GM19372 (cell line): ENCODE data around the gene CZIB.
A peak's percentile ranks its signal among the peaks of the same experiment; 100 is the strongest.

ENCODE experiments used
- ATAC-seq: cut with Tn5 transposase; IDR thresholded peaks from one replicate; pipeline ENCODE4 v1.9.1; 2021; ENCODE audit warnings: mild to moderate bottlenecking, low read depth, moderate library complexity; ENCODE audit not compliant: unreplicated experiment

The CZIB gene

DNA sequence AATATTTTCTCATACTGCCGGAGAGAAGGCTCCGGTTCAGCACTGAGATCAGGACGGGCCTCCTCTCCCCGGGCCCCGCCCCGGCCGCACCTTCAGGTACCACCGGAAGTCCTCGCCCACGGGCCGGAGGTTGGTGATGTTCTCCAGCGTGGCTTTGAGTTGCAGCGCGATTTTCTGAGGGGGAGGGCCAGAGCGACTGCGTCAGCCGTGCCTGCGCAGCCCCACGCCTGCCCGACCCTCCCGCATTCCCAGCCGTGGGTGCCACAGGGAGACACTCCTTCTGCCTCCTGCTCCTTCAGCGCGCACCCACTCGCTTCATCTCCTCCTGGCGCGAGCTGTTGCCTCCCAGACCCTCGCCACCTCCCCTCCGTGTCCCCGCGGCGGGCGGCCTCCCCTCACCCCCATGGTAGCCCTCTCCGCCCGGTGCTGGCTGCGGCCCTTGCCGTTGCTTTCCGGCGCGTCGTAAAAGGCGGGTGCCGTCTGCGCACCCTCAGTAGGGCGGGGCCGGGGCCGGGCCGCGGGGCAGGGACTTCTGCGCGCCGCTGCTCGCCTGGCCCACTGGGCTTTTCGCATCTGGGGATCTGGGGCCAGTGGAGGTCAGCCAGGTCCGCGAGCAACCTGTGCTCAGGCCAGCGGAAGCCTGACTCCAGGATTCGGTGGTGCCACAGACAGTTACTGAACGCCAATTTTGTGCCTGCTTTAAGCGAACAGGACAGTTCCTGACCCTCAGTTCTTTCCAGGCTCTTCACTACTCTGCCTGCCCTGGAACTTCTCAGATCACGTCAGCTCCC, at the start of gene CZIB:
Gene CZIB (minus strand): TSS at position 464 of the 791 bp plus-strand sequence. CDS start 59 bp downstream, at position 405.
- peak; percentile 92 for ATAC-seq

DNA sequence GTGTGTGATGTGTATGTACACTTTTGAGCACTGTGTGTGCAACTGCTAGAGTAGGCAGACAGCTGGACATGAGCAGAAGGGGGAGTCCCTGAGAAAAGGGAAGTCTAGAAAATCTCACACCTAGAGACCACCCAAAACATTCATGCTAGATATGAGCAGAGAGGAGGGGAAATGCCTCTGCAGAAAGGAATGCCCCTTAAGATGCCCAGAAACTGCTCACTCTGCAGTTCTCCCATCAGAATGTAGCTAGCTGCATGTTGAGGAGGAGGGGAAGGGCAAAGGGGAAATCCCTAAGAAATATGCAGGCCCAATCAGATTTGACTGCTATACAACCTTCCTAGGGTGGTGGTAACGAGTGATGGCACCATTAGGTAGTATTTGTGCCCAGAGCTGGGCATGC, 49.7 kb upstream of the CZIB start:
- no peak for ATAC-seq

DNA sequence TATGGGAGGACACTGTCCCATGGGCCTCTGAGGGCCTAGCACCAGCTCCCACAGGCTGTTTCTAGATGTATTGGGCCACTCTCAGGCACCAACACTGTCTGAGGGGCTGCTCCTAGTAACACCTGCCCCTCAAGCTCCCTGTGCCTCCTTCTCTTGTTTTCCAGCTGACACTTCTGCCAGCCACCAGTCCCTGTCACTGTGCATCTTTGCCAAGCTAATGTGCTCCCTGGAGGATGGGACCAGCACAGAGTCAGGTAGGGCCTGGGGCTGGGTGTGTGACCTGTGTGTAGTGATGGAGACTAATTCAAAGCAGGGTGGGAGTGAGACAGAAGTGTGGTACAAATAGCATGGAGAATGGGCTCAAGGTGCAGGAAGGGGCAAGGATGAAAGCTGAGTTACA, 47.3 kb upstream of the CZIB start:
- no peak for ATAC-seq

- ATAC-seq: no peak
Observed at GRCh38 chr1:53266038-53266437, 45.6 kb upstream of the CZIB start.

DNA sequence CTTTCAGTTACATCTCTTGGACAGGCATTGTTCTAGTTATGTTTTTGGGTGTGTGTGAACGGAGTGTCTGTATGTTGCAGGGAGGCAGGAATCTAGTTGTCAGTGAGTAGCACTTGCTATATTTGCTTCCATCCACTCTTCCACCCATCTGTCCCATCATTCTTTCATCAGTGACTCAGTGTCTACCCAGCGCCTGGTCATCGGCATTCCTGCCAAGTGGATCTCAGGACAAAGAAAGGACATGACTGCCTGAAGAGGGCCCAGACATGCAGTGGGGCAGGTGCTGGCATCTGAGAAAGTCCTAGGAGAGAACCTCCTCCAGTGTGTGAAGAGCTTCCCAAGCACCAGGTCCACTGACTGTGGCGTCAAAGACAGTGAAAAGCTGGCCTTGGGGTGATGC, 45.1 kb upstream of the CZIB start:
- ATAC-seq: no peak

GRCh38 chr1:53264048-53264447, 43.6 kb upstream of the CZIB start:
- ATAC-seq: no peak

DNA sequence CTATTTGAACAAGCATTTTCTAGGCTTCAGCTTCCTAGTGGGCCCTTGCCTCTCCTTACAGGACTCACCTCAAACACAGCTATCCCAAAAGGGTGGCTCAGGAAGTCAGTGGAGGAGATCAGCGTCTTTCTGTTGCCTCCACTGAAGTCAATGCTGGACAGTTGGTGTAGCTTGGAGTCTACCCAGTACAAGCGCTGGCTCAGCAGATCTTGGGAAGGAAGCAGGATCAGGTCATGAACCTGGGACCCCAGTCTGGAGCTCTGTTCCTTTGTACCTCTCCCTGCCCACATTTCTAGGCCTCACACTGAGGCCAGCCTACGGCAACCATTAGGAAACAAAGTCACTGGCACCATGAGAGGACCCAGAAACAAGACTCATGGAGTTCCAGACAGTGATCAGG, 41.6 kb upstream of the CZIB start:
- ATAC-seq: no peak

DNA sequence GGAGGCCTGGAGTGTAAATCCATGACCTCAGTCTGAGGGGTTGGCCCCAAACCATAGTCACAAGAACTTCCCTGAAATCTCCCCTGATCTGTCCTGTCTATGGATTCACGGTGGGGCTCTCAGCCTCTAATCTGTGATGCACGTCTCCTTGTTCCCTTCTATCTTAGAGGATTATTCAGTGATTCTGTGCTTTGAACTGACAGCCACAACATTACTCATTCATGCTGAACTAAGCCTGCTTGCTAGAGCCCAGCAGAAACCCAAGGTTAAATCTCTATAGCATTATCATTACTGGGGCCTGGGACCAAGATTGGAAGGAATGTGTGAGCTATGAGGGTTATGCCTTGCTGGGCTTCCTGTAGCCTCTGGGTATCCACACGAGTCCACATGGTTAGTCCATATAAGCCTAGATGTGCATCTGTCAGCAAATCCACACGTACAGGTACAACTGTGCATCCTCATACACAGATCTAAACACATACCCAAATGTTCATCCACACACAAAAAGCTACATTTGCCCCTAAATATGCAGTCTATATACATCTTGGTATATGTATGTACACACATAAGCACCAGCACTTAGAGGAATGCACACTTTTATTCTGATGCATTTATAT, 40.3 kb upstream of the CZIB start:
- no peak for ATAC-seq

GRCh38 chr1:53259932-53260331, 39.5 kb upstream of the CZIB start:
- no peak for ATAC-seq

GRCh38 chr1:53258216-53258615, 37.8 kb upstream of the CZIB start:
- no peak for ATAC-seq

DNA sequence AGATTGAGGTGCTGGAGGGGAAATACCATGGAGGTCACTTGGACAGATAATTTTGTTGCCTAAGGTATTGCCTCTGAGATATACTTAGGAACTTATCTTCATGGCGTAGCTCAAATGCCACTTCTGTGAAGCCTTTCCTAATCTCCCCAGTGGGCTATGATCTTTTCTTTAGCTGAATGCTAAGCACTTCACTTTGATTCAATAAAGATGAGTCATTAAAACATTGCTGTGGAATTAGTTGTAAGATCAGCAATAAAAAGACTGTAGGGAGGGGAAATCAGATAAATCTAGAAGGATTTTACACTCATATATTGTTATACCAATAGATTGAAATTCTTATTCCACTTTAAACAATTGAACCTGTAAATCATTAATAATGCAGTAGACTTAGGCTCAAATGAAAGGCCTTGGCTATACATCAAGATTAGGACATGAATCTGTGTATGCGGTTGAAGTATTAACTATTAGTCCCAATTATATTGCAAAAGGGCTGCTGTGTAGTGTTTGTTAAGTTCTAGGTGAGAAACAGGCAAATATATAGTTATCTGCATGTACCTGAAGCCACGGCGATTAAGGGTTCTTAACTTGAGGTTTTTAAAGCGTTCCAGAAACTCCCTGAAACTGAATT, 37.1 kb upstream of the CZIB start:
- no peak for ATAC-seq

DNA sequence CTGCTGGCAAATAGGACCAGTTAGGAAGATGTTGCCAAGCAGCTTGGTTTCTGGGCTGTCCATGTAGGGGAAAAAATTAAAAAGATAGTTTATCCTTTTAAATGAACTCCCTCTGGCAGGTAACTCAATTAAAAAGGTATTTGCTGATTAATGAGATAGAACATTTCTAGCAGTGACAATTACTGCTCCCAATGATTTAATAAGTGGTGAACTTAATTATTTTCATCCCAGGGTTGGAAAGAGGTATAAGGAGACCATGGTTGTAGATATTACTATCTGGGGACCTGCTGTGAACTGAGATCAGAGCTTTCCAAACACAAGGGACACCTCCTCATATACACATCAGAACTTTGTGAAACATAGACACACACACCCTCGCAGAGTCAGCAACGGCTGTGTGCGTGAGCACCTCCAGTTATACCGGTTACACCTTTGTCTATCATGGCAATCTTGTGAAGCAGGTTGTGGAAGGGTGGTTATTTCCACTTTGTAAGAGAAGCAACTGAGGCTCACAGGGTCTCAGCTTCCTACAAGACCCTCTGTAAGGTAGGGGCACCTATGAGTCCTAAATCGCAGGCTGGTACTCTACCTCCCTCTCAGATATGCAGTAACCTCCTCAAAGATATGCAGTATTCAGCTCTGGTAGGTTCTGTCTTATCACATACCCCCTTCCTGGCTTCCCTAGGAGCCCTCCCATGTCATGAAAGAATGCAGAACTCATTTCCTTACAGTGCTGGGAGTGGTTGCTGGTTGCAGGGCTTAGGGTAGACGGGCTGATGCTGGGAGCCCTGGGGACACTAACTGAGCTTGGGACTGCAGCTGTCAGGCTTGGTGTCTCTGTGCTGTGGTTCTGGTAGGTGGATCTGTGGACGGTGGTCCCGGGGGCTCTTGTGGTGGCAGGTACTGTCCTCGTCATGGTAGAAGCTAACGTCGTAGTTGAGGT, 36.3 kb upstream of the CZIB start:
- ATAC-seq: no peak

DNA sequence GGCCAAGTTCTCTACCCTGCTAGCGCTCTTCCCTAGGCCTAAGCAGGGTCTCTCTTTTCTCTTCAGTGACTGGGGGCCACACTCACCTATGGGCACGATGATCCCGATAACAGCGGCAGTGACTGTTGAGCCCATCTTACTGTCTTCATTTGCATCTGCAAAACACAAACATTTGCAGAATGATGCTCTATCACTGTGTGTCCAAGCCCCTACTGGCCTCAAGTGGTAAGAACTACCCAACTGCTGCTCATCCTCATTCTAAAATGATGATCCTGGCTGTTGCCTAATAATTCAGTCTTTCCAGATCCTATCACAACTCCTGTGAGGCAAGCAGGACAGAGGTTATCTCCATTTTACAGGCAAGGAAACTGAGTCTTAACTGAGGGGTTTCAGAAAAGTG, 34.6 kb upstream of the CZIB start:
- ATAC-seq: no peak

- no peak for ATAC-seq
Observed at GRCh38 chr1:53254011-53254640, 33.7 kb upstream of the CZIB start.

DNA sequence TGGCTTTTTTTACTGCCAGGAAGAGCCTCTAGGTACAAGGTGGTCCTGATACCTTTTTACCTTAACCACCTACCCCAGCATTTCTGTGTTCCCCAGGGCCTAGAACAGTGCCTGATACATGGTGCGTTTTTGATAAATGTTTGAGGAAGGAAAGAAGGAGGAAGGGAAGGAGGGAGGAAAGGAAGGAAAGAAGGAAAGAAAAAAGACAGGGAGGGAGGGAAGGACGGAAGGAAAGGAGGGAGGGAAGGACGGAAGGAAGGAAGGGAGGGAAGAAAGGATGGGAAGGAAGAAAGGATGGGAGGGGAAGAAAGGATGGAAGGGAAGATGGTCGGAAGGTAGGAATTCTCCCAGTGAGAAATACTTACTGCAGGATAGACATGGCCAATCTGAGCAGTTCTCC, 29.9 kb upstream of the CZIB start:
- no peak for ATAC-seq

- no peak for ATAC-seq
Observed at GRCh38 chr1:53249706-53250105, 29.3 kb upstream of the CZIB start.

DNA sequence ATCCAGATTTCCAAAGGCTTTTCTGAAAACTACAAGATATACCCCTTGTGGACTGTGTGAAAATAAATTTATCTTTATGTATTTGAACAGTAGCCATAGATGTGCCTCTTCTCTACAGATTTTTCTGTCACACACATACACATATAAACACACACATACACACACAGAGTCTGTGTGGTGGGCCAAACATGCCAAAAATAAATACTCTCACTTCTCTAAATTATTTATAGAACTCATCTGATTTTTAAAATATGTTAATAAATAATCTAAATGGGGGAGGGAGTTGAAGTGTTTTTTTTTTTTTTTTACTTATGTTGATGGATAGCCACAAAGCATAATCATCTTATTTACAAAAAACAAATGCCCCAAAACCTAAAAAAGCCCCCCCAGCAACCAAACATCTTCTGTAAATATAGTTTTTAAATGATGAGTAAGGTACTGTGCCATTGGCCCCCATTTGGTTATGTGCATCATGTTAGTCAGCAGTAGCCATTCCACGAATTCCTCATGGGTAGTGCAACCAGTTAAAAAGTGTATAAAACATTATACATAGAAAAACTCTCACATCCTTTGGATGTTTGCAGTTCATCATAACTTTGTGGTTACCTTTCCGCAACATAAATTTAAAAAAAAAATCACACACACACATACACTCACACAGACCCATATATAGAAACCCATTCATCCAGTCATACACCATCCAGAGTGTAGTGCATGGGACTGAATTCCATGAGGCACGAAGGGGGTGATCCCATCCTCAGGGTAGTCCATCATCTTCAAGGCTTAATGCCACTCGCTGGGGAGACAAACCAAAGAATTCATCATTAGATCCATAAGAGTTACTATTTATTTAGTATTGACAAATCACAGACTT, 26.1 kb upstream of the CZIB start:
- no peak for ATAC-seq

DNA sequence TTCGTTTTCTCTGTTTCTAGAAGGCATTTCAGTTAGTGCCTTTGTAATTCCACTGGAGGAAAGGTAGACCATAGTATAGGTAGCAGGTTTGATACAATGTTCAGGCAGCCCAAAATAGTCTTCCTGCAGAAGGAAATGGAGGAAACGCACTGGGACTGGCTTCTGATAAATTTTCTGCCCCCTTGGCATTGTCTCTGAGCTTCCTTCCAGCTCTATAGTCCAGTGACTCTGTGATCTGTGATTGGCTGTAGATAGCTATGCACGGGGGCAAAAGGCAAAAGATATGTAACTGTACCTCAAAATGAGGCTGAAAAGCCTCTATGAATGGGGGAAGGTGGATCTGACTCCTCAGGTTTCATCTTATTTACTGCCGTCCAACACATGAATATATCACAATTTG, 23.7 kb upstream of the CZIB start:
- no peak for ATAC-seq

DNA sequence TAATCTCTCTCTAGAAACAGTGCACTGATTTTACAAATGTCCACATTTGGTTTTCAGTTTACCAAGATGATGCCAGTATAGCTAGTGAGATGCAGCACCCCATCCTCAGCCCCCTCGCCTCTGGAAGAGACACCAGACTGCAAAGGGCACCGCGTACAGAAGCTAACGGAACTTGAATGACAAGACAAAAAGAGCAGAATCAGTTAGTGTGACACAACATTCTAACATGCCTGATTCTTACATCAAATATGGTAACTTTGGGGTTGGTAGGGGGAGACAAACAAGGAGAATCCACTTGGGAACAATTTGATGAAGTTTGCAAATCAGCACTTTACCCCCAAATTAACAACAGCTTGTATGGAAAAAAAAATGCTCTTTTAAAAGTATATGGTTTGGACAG, 21.9 kb upstream of the CZIB start:
- ATAC-seq: no peak
